ENCODE measurements around the gene LDHAL6A.

Gene LDHAL6A

GRCh38 chr11:18472587-18472986, 16.9 kb downstream of the LDHAL6A start (continued):
- no peak for TF ChIP-seq ZBTB20 (tag by site-specific recombination; IDR thresholded peaks at IDR 0.05)
- no peak for TF ChIP-seq ZNF239 (tag by site-specific recombination; IDR thresholded peaks at IDR 0.05)
- TF ChIP-seq ZNF37A (tag by site-specific recombination; IDR thresholded peaks at IDR 0.05), result no peak

GRCh38 chr11:18479063-18479462, 23.4 kb downstream of the LDHAL6A start:
- no peak overlapping the region for H3K27ac ChIP-seq (ENCODE audit: extremely low read depth, low read depth, low read length)
- no peaks in the 10 kb centered on the region for H3K4me1 ChIP-seq (ENCODE audit: control insufficient read depth, insufficient read depth, low read length)
- POLR2A ChIA-PET, result interaction anchor here (0.6 kb wide), 2 partner anchors 153 to 1402 kb away, joined by 3 to 5 read pairs; partner anchors contain the start of gene RPS13
- no peak overlapping the region for H3K4me3 ChIP-seq (ENCODE audit: low read depth, low read length)
- no peaks in the 10 kb centered on the region for H3K9me3 ChIP-seq (ENCODE audit: control insufficient read depth, insufficient read depth, low read depth, low read length)
- CTCF ChIA-PET, result interaction anchor here (0.6 to 0.7 kb wide), 2 partner anchors 183 to 294 kb away, joined by 5 read pairs; no protein-coding TSS in a partner anchor
- TF ChIP-seq ZNF48 (tag by site-specific recombination; IDR thresholded peaks at IDR 0.05), result no peak
- no peak for TF ChIP-seq ZNF677 (tag by site-specific recombination; IDR thresholded peaks at IDR 0.05)
- TF ChIP-seq ZNF398 (tag by site-specific recombination; IDR thresholded peaks at IDR 0.05), result no peak
- no peak for TF ChIP-seq ZNF140 (tag by site-specific recombination; IDR thresholded peaks at IDR 0.05)
- H3K36me3 ChIP-seq (ENCODE audit: control insufficient read depth in 2 of 2, insufficient read depth in 1 of 2, low read length in 2 of 2), result peaks cover 15 to 90% of the 10 kb centered on the region in 2 experiments

GRCh38 chr11:18485913-18486528, 30.4 kb downstream of the LDHAL6A start:
- Histone ChIP-seq H3K4me1 (ENCODE audit: control insufficient read depth, insufficient read depth, low read length) (no peaks in the 10 kb centered on the region), H3K4me3 (ENCODE audit: low read depth, low read length) (no peak overlapping the region), H3K36me3 (ENCODE audit: control insufficient read depth in 2 of 2, insufficient read depth in 1 of 2, low read length in 2 of 2) (peaks cover 6 to 68% of the 10 kb centered on the region in 2 experiments), H3K27ac (ENCODE audit: extremely low read depth, low read depth, low read length) (no peak overlapping the region), H3K9me3 (ENCODE audit: control insufficient read depth, insufficient read depth, low read depth, low read length) (no peaks in the 10 kb centered on the region)
- TF ChIP-seq OSR2 (tag by site-specific recombination; IDR thresholded peaks at IDR 0.05) (no peak), ZFP3 (tag by site-specific recombination; IDR thresholded peaks at IDR 0.05; ENCODE audit: low read depth) (no peak), TCF7L2 (IDR thresholded peaks at IDR 0.05; ENCODE audit: borderline replicate concordance, low read depth, low read length) (no peak), ZNF148 (tag by site-specific recombination; IDR thresholded peaks at IDR 0.05; ENCODE audit: borderline replicate concordance) (no peak)
- ChIA-PET POLR2A (no interaction called here), CTCF (no interaction called here)

GRCh38 chr11:18490319-18490718, 34.7 kb downstream of the LDHAL6A start:
- H3K27ac ChIP-seq (ENCODE audit: extremely low read depth, low read depth, low read length), result no peak overlapping the region
- TF ChIP-seq ZNF148 (tag by site-specific recombination; IDR thresholded peaks at IDR 0.05; ENCODE audit: borderline replicate concordance), result no peak
- TF ChIP-seq PRDM2 (tag by site-specific recombination; IDR thresholded peaks at IDR 0.05; ENCODE audit: borderline replicate concordance), result no peak
- TF ChIP-seq ZNF645 (tag by site-specific recombination; IDR thresholded peaks at IDR 0.05), result no peak
- no peak for TF ChIP-seq ZBTB7A (tag by site-specific recombination; IDR thresholded peaks at IDR 0.05; ENCODE audit: low read depth)
- H3K36me3 ChIP-seq (ENCODE audit: control insufficient read depth in 2 of 2, insufficient read depth in 1 of 2, low read length in 2 of 2), result peaks cover 0 to 43% of the 10 kb centered on the region in 2 experiments; a peak in 1 of 3 replicates
- ChIA-PET CTCF (no interaction called here), POLR2A (no interaction called here)
- H3K4me1 ChIP-seq (ENCODE audit: control insufficient read depth, insufficient read depth, low read length), result peaks cover 8% of the 10 kb centered on the region; the same call in 1 of the 2 replicates
- H3K9me3 ChIP-seq (ENCODE audit: control insufficient read depth, insufficient read depth, low read depth, low read length), result no peaks in the 10 kb centered on the region
- no peak overlapping the region for H3K4me3 ChIP-seq (ENCODE audit: low read depth, low read length)

All from HEK293 (cell line).